NCI-H1048 (cell line): ENCODE data around the gene KDM2B.
"Not testable (repeated sequence)": the region's sequence is repeated elsewhere in the genome, so short reads cannot be mapped to it uniquely, and the experiment has no call there.

Experiments
- DNase-seq: peaks from one replicate; lab custom pipeline; 2025; lab: John Stamatoyannopoulos, UW

Gene KDM2B

DNA sequence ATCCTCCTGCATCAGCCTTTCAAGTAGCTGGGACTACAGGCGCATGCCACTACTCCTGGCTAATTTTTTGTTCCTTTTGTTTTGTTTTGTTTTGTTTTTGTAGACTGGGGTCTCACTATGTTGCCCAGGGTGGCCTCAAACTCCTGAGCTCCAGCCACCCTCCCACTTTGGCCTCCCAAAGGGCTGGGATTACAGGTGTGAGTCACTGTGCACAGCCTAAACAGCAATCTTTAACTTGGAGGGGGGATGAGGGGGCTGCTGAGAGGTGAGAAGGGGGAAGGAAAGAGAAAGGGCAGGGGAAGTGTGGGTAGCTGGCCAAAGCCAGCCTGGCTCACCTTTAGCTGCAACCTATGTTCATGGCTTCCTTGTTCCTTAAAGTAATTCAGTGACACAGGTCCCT lies 77.4 kb downstream of the KDM2B start:
- no peak for DNase-seq

- no peak for DNase-seq
These were observed 78.9 kb downstream of the KDM2B start for GRCh38 chr12:121501946-121502345.

DNA sequence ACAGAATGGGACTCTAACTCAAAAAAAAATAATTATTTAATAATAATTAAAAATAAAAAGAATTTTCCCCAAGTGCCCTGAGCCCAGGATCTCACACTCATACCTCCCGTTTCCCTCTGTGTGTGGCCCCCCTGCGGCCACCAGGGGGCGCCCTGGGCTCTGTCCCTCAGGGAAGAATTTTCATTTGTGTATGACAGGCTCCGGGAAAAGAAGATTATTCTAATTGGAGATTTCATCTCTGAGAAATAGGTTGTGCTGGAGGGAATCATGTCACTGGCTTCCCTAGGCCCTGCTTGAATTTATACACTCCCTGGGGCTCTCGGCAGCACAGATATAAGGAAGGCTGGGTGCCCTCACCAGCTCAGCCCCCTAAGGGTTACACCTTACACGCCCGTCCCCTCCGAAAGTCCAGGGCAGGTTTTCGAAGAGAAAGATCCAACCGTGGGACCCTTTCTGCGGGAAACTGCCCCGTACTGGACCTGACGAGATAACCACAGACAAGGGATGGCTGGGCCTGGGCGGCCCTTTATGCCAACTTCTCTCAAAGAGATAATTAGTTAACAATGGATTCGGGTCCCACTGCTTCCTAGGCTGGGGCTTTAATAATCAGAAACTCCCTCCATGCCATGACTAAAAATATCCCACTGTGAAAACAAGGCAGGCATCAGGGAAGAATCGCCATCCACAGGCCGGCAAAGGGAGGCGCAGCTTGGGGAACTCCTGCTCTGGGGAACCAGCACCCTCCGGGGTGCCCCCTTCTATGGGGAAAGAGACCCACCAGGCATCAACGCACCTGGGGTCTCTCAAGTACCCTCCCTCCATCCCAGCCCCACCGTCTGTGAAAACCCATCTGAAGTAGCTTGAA lies 80.7 kb downstream of the KDM2B start:
- DNase-seq, result peak; percentile 17

GRCh38 chr12:121495746-121496145 lies 85.1 kb downstream of the KDM2B start:
- no peak for DNase-seq

DNA sequence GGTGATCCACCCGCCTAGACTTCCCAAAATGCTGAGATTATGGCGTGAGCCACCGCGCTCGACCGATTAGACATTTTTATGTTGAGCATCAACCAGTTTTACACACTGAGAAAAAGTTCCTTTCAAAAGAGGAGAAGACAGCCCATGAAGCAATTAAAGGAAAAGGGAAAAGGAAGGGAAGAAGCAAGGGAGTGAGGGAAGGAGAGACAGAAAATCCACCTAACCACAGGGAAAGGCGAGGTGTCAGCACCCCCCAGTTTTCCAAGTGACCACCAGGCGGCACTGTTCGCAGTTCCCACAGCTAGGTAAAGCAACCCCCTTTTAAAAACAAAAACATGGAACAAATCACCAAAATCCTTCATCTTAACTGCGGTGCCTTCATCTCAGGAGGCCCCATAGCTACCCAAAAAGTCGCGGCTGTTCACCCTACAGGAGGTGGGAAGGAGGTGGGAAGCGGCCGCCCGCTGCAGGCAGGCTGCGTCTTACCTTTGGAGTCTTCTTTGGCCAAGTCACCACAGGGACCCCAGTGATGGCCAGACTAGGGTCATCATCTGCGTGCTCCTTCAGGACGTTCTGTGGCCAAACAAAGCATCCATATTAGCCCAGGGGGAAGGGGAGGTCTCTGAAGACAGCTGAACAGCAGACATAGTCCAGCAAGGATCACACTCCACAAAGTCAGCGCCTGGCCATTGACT lies 86.6 kb downstream of the KDM2B start:
- no peak for DNase-seq

DNA sequence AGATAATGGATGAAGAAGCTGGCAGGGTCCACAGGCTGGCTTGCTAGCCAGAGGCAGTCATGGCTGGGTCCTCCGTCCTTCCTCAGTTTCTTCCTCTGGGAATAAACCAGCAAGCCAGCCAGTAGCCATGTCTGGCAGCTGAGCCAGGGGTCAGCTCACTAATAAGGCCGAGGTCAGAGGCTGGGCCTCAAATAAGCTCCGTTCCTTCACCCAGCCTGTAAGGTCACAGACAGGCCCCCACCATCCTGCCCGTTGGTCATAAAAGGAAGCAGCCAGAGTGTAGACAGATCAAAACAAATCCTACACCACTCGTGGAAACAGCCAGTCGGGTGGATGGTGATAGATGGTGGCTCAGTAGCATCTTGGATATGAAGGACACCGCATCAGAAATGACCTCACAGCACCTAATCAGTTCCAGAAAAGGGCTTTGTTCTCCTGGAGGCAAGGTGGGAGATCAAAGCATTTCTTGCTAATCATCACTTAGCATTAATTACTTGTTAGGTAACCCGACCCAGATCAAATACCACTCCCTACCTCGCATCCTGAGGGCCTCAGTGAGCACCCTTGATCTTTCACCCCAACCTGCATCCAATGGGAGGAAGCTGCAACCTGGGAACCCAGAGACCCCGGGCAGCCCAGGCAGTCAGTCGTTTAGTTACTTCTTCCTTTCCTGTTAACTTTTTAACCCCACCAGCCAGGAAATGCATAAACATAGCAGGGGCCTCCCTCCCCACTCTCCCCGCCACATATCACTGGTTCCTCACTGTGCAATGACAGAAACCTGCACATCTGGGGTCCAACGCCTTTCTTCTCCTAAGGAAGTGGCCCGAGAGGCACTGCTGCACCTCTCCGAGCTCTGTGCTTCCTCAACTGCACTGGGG lies 90.2 kb downstream of the KDM2B start:
- DNase-seq, result no peak

DNA sequence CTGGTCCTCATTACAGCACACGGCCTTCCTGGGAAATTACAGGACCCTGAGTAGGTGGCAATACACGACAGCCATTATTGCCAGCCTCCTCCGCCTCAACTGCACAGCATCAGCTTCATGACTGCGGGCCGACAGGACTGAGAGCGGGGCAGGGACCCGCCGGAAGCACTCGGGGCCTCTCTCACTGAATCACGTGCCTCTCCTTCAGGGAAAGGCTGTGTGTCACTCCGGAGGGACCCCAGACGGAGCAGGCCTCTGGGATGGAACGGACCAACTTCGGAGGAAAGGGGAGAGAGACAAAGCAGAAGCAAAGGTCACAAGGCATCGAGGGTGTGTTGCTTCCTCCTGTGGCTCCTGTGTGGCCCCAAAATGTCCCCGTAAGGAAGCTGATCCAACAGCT lies 90.9 kb downstream of the KDM2B start:
- no peak for DNase-seq

DNA sequence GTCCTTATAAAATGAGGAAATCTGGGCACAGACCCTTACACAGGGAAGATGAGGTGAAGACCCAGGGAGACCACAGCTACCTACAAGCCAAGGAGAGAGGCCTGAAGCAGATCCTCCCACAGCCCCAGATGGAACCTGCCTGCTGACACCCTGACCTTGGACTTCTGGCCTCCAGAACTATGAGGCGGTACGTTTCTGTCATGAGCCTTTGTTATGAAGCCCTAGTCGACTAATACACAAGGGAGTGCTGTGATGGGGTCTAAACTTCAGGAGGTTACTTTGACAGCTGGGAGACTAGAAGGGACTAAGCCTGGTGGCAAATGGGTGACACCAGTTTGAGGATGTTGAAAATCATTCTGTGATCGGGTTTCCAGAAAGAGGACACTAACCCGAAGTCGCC lies 95.9 kb downstream of the KDM2B start:
- DNase-seq, result no peak

- DNase-seq, result not testable (repeated sequence)
These were observed 96.3 kb downstream of the KDM2B start for GRCh38 chr12:121484564-121484963.

- DNase-seq, result no peak
These were observed 96.9 kb downstream of the KDM2B start for GRCh38 chr12:121483949-121484348.

- DNase-seq, result no peak
These were observed 104.3 kb downstream of the KDM2B start for GRCh38 chr12:121476477-121476876.

GRCh38 chr12:121475279-121475678 lies 105.5 kb downstream of the KDM2B start:
- no peak for DNase-seq

- no peak for DNase-seq
These were observed 108.5 kb downstream of the KDM2B start for GRCh38 chr12:121472150-121472905.

GRCh38 chr12:121470751-121471150 lies 110.1 kb downstream of the KDM2B start:
- no peak for DNase-seq

- DNase-seq, result no peak
These were observed 112.4 kb downstream of the KDM2B start for GRCh38 chr12:121468499-121468801.

GRCh38 chr12:121467638-121468498 lies 113.0 kb downstream of the KDM2B start:
- no peak for DNase-seq

GRCh38 chr12:121466794-121467637 lies 113.8 kb downstream of the KDM2B start:
- DNase-seq, result peak; percentile 77

DNA sequence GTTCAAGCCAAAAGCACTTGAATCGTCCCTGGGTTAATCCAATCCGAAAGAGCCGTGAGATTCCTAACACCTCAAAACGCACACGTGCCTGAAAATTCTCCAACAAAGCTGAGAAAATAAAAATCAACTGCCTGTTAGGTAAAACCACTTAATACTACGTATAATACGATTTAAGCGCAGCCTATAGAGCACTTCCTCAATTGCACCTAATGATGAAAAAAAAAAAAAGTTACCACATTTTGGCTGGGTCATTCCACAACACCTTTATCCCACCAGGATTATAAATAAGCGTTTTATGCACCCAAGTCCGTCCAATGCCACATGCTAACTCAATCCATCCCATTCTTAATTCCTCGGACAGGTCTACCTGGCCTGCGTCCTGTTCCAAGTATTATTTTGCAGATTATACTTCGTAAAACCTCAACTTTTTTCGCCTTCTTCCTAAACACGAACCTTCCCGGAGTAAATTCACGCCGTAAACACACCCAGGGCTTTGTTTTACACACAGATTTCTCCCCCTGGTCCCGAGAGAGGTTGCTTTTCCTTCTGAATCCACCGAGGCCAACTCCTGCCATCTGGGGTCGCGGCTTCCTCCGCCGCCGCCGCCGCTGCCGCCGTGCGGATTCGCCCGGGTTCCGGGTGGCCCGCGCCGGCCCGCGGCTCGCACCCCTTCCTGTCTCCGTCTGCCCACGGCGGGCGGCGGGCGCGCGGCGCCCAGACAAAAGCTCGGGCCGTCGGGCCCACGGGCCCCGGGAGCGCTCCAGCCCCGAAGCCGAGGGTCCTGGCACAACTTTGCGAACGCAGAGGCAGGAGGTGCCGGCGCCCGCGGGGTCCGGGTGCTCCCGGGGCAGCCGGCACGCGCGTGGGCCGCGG lies 114.7 kb downstream of the KDM2B start:
- no peak for DNase-seq

GRCh38 chr12:121464331-121464730 lies 116.5 kb downstream of the KDM2B start:
- no peak for DNase-seq
